Posterior cingulate gyrus (tissue), 11 donors: ENCODE results near the gene MED9.
A peak's percentile ranks its signal among the peaks of the same experiment; 100 is the strongest.
"Not testable (repeated sequence)": the region's sequence is repeated elsewhere in the genome, so short reads cannot be mapped to it uniquely, and the experiment has no call there.

Source experiments
- DNase-seq, 10 donors: peaks; one replicate each; pipeline versions ENCODE4 v3.0.0 to v3.0.0-alpha.2; 2020 to 2021; ENCODE audit warnings: mixed read lengths in 3 of 10
- intact Hi-C: fragments of 100-400 bp; cut with DNase I; formaldehyde crosslinking; loops from one replicate; pipeline ENCODE4 v1.15.1; 2023

The MED9 gene, protein sequence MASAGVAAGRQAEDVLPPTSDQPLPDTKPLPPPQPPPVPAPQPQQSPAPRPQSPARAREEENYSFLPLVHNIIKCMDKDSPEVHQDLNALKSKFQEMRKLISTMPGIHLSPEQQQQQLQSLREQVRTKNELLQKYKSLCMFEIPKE

DNA sequence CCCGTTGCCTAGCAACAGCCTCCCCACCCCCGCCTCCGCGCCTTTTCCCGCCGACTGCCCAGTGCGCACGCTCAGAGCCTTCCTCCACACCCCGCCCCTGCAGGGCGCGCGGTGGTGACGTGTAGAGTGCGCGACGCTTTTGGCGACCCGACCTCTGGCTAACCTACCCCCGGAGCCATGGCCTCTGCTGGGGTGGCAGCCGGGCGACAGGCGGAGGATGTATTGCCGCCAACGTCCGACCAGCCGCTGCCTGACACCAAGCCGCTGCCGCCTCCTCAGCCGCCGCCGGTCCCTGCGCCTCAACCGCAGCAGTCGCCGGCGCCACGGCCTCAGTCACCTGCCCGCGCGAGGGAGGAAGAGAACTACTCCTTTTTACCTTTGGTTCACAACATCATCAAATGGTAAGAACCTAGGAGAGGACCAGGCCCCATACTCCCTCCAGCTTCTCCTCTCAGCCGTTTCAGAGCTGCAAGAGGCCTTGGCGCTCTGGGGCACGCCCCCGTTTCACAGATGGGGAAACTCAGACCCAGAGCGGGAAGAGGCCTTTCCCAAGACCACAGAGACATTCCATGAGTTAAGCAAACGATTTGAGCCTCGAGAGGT is at the start of gene MED9:
Gene MED9, plus strand, starts transcription at position 136 of the 603 bp plus-strand sequence. Its CDS starts 42 bp downstream, at position 178.
- DNase-seq, result peak; percentile 83 to 99 (median 91)
- intact Hi-C loops, result no loop called here

DNA sequence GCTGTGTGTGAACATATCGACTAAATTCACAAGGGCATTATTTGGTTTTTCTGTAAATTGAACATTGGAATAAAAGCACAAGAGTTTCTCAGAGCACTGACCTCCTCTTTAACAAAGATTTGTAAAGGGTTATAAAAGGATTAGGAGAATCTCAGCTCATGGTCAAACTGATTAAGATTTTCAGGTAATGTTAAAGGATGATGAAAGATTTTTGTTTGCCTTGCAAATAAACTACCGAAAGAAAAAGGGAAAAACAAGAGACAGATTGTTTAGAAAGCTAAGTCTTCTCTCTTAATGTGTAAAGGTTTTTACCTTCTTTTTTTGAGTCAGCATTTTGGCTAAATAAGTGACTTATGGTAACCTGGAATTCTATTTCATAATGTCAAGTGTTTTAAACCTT is 47.6 kb upstream of the MED9 start:
- DNase-seq, result no peak
- intact Hi-C loops, result no loop called here

DNA sequence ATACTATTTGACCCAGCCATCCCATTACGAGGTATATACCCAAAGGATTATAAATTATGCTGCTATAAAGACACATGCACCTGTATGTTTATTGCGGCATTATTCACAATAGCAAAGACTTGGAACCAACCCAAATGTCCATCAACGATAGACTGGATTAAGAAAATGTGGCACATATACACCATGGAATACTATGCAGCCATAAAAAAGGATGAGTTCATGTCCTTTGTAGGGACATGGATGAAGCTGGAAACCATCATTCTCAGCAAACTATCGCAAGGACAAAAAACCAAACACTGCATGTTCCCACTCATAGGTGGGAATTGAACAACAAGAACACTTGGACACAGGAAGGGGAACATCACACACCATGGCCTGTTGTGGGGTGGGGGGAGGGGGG is 45.9 kb upstream of the MED9 start:
- DNase-seq, intact Hi-C loops: not testable (repeated sequence)

DNA sequence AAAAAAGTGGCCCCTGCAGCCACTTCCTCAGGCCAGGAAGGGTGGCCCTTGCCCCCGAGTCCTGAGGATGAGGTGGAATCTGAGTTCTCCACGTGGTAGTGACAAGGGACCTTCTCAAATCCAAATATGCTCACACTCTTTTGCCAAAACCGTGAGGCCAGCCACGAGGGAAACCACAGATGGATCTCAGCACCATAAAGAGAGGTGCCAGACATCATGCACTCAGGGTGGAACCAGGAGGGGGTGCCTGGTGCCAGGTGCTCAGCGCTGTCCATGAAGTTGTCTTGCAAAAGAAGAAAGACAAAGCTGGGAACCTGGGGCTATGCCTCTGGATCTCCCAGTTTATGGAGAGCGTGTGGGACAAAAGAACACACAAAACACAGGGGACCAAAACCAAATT is 45.2 kb upstream of the MED9 start:
- intact Hi-C loops, result no loop called here
- no peak for DNase-seq

DNA sequence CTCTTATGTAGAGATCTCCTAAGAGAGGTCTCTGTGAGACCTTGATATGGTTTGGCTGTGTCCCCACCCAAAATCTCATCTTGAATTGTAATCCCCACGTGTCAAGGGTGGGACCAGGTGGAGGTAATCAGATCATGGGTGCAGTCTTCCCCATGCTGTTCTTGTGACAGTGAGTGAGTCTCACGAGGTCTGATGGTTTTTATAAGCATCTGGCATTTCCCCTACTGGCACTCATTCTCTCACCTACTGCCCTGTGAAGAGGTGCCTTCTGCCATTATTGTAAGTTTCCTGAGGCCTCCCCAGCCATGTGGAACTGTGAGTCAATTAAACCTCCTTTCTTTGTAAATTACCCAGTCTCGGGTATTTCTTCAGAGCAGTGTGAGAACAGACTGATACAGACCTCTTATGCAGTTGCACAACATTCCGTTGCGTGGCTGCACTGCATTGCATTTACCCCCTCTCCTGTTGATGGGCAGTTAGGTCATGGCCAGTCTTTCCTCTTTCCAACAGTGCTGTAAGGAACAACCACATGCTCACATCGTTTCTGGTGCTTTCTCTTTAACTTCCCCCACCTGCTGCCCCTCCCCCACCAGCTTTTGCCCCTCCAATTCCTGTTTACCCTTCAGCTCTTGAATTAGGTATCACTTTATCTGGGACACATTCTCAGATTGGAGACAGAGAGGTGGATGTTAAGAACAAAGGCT is 43.6 kb upstream of the MED9 start:
- DNase-seq, result no peak
- intact Hi-C loops, result no loop called here

DNA sequence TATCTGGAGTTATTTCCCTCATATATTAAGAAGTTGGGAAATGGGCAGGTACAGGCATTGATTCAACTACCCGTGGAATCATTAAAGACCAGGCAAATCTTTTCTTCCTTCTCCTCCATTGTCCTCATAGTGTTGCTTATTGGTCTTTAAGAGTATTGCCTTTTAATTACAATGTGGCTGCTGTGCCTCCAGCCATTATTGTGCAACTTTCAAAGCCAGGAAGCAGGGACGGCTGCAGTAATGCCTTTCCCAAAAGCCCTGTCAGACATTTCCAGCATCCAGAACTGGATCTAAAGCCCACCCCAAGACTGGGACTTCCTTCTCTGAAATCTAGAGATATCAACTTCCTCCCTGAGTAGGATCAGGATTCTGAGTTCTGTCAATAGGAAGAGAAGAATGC is 42.3 kb upstream of the MED9 start:
- intact Hi-C loops, result no loop called here
- no peak for DNase-seq

DNA sequence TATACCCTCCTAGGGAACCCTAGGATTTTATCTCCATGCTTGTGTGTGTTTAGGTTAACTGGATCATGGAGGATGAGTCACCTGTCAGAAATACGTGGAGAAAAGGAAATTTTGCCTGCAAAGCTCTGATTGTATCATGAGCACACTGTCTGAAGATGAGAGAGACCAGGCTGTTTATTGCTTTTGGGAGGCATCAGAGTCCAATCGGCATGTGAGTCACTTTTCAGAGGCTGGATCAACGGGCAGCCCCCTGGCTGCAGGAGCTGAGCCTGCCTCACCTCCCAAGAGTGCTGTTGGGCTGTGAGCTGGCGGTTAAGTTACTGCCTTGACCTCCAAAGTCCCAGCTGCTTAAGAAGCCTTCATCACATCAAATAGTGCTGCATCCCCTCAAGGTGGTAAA is 41.5 kb upstream of the MED9 start:
- DNase-seq, result no peak
- intact Hi-C loops, result no loop called here

DNA sequence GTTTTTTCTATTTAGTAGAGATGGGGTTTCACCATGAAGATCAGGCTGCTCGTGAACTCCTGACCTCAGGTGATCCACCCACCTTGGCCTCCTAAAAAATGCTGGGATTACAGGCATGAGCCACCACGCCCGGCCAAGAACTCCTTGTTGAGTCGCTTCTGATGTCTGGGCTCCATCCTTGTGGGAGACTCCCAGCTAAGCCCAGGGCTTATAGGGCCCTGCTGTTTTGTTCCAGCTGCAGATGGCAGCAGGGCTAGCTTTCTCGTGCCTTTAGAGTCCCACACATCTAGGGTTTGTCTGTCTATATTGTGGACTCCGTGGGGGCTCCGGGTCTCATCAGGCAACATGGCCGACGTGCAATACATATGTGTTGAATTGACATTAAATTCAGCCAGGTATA is 39.3 kb upstream of the MED9 start:
- DNase-seq, result no peak
- intact Hi-C loops, result no loop called here

DNA sequence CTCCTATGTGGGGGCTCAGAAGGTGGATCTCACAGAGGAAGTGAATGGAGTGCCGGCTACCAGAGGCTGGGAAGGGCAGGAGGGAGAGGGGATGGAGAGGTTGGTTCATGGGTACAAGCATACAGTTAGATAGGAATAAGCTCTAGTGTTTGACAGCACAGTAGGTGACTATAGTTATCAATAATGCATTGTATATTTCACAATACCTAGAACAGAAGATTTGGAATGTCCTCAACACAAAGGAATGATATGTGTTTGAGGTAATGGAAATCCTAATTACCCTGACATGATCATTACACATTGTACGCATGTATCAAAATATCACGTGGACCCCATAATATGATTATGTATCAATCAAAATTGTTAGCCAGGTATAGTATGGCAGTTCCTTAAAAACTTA is 38.9 kb upstream of the MED9 start:
- intact Hi-C loops, result no loop called here

DNA sequence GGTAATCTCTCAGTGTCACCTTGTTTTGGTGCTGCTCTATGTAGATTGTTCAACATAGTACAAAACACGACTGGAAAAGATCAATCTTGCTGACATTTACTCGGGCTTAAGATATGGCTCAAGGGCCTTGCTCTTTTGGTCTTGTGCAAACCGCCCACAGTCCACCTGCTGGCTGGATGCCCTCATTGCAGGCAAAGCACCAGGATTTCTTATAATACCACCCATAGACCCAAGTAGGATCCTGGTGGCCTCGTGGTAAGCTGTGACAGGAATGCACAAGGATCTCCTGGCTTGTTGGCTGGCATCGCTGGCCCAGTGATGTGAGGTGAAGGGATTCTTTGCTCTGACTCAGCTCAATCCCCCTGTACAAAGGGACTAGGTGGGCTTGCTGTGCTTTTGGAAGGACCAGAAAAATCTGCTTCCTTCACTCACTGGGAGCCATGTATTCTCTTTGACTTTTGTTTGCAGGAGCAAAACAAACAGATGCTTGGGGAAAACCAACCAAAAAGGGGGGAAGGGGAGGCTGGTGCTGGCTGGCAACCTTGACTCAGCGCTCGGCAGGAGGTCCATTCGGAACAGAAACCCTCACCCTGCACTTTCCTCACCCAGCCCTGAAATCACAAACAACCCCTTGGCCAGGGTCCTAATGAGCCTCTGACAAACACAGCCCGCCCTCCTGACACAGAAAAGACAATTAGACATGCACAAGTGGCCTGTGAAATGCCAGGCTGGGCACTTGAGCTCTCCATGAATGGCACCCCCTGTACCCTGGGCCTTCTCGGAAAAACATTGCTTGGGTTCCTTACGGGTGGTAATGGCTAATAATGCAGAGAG is 36.6 kb upstream of the MED9 start:
- intact Hi-C loops, result no loop called here
- DNase-seq, result peak in 8 of 10 donors; percentile 23 to 76 (median 47)

More for the DNA sequence above, 38.9 kb upstream of the MED9 start:
- no peak for DNase-seq

DNA sequence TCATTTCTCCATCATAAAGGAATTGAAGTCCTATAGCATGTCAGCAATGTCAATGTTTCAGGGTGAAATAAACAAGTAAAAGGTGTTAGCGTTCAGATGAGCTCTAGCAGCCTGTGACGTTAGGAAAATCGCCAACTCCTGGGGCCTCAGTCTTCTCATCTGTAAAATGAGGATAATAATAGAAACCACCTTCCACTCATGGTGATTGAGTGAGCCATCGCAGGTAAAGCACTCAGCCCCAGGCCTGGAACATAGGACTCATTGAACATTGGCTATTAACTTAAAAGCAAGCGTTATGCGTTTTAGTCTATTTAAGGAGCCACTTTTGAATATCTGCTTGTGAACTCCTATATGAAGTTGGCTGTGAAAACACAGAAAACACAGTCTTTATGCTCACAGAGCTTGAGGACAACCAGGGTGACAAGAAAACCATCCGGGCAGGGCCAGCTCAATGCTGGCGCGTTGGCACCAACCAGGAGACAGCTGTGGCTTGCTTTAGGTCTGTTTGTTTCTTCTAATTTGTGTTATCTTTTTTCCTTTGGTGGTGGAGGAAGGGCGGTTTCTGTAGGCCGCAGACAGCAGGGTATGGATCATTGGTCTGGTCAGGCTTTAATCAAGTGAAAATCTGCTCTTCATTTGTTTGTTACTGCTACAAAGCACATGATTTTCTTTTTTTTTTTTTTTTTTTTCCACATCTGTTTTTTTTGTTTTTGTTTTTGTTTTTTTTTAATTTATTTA is 35.7 kb upstream of the MED9 start:
- intact Hi-C loops, result no loop called here
- DNase-seq, result peak in 1 of 10 donors; percentile 54

DNA sequence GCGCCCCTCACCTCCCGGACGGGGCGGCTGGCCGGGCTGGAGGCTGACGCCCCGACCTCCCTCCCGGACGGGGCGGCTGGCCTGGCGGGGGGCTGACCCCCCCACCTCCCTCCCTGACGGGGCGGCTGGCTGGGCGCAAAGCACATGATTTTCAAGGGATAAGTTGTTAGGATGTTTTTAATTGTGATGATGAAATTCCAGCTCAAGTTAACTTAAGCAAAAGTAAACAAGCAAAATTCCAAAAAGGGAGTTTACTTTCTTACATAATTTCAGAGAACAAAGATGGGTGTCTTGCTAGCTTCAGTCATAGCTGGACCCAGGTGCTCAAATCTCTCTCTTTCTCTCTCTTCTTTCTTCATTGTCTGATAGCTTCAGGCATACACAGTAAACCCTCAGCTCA is 33.6 kb upstream of the MED9 start:
- DNase-seq, result no peak
- intact Hi-C loops, result no loop called here

DNA sequence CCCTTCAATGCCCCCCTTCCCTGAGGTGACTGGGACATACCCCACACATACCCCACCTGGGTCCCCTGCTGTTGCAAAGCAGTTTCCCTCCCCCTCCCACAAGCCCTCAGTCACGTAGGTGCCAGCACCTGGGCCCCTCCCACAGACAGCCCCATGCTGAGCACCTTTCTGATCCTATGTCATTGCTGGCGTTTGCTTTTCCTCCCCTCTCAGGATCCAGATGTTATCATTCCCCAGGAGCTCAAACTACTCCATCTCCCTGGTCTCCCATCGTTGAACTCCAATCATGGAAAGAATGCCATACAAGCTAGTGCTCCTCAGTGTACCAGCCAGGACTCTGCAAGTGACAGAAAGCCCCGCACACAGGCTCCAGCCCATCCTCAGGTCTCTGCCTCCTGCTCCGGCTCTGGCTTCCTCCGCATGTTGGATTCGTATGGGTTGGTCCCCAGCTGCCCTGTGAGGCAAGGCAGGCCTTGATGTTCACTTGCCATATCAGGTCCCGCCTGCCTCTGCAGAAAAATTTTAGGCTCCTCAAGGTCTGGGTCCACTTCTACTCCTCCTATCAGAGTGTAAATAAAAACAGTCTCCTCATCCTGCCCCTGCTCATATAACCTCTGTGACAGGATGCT is 31.4 kb upstream of the MED9 start:
- no peak for DNase-seq
- intact Hi-C loops, result no loop called here

DNA sequence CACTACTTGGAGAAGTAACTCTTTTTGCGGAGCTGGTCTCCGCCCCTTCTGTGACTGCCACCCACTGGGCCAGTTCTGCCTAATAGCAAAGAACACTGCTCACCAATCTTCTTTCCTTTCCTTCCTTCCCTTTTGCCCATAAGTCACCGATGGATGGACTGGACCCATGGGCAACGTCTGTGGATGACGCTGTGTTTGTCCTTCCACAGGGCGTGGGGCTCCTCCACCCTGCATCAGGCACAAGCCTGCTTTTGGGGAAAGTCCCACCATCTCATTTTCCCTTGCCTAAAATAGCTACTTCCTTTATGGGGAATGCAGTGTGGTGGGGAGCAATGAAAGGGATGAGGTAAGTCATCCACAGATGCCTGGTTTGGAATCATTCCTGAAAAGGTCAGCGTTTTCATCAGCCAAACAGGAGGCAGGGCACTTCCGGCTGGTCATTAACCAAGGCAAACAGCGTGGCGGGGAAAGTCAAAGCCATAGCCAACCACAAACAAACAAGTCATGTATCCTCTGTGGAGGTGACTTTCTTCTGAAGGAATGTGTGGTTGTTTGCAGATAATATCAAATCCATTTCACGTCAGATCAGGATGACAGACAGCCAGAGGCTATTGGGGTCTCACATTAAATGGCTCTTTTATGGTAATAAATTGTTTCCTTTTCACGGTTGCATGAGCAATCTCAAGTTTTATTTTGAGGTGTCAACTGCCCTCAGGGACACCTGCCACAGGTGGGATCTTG is 30.7 kb upstream of the MED9 start:
- DNase-seq, result no peak
- intact Hi-C loops, result no loop called here

DNA sequence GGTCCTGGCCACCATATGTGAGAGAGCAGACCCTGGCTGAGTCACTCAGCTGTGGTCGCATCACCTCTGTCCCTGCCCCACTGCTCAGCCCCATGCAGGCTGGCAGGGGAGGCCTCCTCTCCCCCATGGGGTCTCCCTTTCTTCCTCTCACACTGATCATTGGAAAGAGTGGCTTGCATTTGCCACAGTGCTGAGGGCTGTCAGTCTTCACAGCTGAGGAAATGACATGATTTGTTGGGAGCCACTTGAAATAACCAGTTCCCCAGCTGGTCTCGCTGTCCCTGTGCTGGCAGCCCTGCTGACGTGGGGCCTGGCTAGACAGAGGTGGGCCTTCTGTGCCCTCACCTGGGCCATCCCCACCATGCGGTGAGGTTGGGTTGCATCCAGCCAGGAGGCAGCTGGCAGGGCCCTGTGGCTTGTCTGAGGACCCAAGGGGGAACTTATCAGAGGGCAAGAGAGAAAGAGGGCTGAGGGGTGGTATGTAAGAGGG is 30.1 kb upstream of the MED9 start:
- DNase-seq, result no peak
- intact Hi-C loops, result no loop called here

DNA sequence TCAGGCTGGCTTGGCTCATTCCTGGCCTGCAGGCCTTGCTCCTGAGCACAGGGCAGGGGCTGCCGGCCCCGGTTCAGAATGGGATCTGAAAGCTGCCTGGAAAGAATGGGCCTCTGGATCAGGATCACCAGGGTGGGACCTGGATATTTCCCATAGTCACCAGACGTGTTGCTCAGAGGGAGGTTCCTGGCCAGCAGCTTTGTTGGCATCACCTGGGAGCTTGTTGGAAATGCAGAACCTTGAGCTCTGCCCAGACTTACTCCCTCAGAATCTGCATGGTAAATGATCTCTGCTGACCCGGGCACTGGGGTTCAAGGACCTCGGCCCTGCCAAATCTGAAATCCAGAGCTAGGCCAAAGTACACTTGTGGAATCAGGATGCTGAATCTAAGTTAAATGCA is 29.5 kb upstream of the MED9 start:
- intact Hi-C loops, result no loop called here
- DNase-seq, result no peak

DNA sequence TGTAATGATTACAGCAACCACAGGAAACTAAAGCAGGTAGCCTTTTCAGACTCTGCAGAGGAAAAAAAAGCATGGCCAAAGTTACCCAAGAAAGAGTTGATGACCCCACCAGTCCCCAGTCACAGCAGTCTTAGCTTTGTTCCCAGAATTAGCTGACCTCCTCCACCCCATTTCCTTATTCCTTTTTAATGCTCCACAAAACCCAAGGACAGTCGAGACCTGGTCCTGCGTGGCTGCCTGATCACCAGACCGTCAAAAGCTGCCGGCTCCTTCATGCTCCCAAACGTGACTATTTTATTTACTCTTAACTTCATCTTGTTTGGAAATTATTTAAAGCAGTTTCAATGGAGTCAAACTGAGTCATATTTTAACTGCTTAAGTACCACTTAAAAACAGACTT is 28.7 kb upstream of the MED9 start:
- no peak for DNase-seq
- intact Hi-C loops, result no loop called here

DNA sequence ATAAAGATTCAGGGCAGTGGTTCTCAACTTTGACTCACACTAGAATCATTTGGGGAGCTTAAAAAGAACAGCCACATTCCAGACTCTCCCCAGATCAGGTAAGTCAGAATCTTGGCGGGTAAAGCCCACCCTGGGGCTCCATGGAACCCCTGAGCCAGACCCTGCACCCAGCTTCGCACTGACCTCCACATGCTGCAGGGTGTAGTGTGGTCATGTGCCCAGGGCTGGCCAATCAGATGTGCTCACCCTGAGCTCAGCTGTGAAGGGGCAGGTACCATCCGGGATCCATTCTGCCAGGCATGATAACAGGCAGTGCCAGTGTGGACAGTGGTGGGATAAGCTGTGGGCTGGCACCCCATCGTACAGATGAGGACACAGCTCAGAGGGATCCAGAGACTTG is 28.1 kb upstream of the MED9 start:
- intact Hi-C loops, result no loop called here
- no peak for DNase-seq

DNA sequence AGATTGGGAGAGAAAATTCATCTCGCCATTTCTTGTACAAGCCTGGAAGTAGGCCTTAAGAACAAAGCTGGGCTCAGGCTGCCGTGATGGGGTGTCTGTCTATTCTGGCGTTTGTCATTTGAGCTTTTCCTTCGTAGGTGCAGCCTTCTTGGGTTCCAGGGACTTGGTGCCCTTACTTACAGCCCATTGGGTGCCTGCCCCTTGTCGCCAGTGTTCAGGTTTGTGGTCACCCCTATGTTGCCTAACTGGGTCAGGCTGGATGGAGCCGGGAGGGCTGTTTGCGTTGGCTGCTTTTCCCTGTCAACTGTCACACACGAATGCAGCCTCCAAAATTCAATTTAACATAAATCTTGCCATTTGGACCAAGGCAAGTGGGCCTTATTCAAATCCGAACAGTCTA is 23.7 kb upstream of the MED9 start:
- intact Hi-C loops, result no loop called here

More for the DNA sequence above, 23.7 kb upstream of the MED9 start:
- peak in 1 of 10 donors; percentile 31 for DNase-seq
